GM10847 (cell line): ENCODE measurements around the gene TFAP2E.

Source experiments
- POLR2A ChIP-seq: IDR thresholded peaks from 2 replicates; pipeline ENCODE4 v1.6.1; 2011; ENCODE audit not compliant: insufficient read length; ENCODE audit errors: extremely low read depth

TFAP2E gene

GRCh38 chr1:35561972-35562680, 11.0 kb upstream of the TFAP2E start:
- no peak for TF ChIP-seq POLR2A

GRCh38 chr1:35563166-35563565, 9.9 kb upstream of the TFAP2E start:
- no peak for TF ChIP-seq POLR2A

GRCh38 chr1:35564037-35564883, 8.9 kb upstream of the TFAP2E start:
- no peak for TF ChIP-seq POLR2A

- no peak for TF ChIP-seq POLR2A
These were observed 8.0 kb upstream of the TFAP2E start for GRCh38 chr1:35564884-35565741.

- no peak for TF ChIP-seq POLR2A
These were observed 7.4 kb upstream of the TFAP2E start for GRCh38 chr1:35565742-35566133.

DNA sequence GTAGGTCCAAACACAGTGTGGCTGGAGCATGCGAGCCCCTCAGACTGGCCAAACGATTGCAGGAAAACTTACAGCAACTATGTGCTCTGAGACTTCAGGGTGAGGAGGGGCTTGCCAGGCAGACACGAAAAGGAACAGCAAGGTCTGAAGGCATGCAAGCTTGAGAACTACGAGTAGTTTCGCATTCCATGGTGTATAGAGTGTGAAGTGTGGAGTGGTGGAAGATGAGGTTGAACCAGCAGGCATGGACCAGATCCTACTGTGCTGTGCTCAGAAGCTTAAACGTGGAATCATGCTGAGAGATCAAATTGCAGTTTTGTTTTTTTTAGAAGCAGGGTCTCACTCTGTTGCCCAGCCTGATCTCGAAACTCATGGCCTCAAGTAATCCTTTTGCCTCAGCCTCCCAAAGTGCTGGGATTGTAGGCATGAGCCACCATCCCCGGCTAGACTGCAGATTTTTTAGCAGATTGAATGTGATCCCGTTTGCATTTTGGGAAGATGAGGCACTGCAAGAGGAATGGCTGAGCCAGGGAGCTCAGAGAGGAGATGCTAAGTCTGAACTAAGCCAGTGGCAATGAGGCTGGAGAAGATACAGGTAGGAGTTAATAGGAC, 5.1 kb upstream of the TFAP2E start:
- no peak for TF ChIP-seq POLR2A

- no peak for TF ChIP-seq POLR2A
These were observed 4.1 kb upstream of the TFAP2E start for GRCh38 chr1:35568975-35569395.

DNA sequence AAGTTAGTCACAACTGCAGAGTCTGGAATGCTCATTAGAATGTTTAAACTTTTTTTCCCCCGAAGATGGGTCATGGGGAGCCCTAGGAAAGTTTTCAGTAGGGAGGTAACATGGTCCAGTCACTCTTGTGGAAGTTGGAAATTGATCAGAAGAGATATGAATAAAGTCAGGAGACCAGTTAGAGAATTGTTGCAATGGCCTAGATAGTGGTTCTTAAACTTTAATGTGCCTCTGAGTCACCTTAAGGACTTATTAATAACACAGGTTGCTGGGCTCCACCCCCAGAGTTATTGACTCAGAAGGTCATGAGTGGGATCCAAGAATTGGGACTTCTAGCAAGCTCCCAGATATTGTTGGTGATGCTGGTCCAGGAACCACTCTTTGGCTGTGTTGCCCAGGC, 3.2 kb upstream of the TFAP2E start:
- no peak for TF ChIP-seq POLR2A

DNA sequence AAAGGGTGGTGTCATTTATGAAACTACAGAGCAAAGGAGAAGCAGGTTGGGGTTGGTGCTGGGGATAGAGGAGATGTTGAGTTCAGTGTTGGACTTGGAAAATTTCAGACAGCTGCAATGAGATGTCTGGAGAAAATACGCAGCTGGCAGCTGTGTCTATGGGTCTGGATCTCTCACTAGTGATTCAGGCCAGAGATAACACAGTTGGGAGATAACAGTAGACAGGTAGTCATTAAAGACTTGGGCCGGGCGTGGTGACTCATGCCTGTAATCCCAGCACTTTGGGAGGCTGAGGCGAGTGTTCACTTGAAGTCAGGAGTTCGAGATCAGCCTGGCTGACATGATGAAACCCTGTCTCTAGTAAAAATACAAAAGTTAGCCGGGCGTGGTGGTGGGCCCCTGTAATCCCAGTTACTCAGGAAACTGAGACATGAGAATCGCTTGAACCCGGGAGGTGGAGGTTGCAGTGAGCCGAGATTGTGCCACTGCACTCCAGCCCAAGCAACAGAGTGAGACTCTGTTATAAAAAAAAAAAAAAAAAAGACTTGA, 2.5 kb upstream of the TFAP2E start:
- no peak for TF ChIP-seq POLR2A

DNA sequence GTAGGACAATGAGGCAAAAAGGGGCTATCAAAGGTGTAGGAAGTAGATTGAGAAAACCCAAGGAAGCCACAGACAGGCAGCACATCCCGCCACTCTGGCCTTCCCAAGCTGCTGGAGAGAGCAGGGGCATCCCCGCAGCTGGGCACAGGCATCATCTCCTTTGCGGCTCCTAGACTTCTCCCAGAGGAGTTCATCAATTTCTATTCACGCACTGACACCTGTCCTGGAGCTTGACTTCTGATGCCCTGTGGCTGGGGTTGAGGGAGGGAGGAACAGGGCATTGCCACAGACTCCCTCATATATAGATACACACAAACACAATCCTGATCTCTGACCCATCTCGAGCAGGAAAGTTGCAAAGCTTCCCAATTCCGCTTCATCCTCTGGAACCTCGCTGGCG, 1.9 kb upstream of the TFAP2E start:
- TF ChIP-seq POLR2A: no peak

DNA sequence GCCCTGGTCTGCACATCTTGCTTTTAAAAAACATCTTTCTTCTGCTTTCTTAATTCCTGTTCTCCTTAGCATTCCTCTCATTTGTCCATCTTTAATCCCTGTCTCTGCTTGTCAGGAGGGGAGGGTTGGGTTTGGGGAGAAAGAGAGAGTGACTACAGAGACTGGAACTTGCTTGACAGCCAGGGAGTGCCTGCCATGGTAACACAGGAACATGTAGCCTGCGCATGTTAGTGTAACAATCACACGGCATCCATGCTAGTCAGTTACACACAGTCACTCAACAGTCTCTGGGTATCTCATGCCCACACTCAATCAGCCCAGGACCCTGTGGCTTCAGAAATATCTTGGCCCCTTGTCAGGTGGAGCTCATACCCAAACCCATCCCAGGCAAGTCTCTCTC, 818 bp upstream of the TFAP2E start:
- TF ChIP-seq POLR2A: no peak

DNA sequence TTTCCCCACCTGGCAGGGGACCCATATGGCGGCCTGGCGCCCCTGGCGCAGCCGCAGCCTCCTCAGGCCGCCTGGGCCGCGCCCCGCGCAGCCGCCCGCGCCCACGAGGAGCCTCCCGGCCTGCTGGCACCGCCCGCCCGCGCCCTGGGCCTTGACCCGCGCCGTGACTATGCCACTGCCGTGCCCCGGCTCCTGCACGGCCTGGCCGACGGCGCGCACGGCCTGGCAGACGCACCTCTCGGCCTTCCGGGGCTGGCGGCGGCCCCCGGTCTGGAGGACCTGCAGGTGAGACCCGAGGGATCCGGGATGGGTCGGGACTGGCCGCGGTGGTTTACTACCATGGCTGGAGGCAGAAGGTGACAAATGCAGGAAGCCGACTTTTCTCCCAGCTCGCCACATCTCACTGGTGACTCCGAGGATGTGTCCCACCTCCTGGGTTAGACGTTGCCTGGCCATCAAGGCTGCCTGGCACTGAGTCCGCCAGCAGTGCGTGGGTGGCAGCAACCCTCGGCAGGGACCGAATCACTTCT, 1.1 kb downstream of the TFAP2E start:
- no peak for TF ChIP-seq POLR2A

- no peak for TF ChIP-seq POLR2A
These were observed 1.7 kb downstream of the TFAP2E start for GRCh38 chr1:35574655-35575415.

DNA sequence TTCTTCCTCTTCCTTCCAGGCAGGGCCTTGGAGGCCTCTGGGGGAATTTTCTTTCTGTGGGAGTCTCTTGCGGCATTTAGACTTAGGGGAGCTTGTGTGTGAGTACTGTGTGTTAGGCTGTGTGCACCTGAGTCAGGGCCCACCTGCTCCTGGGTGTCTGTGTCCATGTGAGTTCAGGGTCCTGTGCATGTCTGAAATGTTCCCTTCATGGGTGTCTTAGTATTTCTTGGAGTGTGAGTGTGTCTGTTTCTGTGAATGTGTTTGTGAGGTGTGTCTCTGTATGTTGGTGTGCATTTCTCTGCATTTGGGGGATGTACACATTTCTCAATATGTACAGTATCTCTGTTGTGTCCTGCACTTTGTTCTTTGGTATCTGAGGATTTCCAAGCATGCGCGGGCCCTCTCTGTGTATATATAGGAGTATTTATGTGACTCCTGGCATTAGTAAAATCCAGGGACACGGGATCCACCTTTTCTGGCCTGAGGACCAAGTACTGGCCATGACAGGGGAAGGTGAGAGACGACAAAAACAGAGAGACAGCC, 2.4 kb downstream of the TFAP2E start:
- no peak for TF ChIP-seq POLR2A
